ENCODE measurements around the gene VARS2.
"Not testable (repeated sequence)": the region's sequence is repeated elsewhere in the genome, so short reads cannot be mapped to it uniquely, and the experiment has no call there.

VARS2 gene

GRCh38 chr6:30898750-30899360, 15.2 kb upstream of the VARS2 start:
- DNase-seq (ENCODE audit: low spot score) = no peak

- no peak for DNase-seq (ENCODE audit: low spot score)
These were observed 13.1 kb upstream of the VARS2 start for GRCh38 chr6:30900863-30901417.

GRCh38 chr6:30901436-30901835, 12.6 kb upstream of the VARS2 start:
- no peak for DNase-seq (ENCODE audit: low spot score)

- not testable (repeated sequence) for DNase-seq (ENCODE audit: low spot score)
These were observed 11.8 kb upstream of the VARS2 start for GRCh38 chr6:30902196-30902595.

- DNase-seq (ENCODE audit: low spot score) = no peak
These were observed 11.3 kb upstream of the VARS2 start for GRCh38 chr6:30902709-30903108.

GRCh38 chr6:30903236-30903635, 10.8 kb upstream of the VARS2 start:
- no peak for DNase-seq (ENCODE audit: low spot score)

- DNase-seq (ENCODE audit: low spot score) = peak; percentile 29
These were observed 6.7 kb upstream of the VARS2 start for GRCh38 chr6:30907290-30907757.

- peak; percentile 98 for DNase-seq (ENCODE audit: low spot score)
These were observed 6.1 kb upstream of the VARS2 start, which contains the start of gene GTF2H4 for GRCh38 chr6:30907758-30908591. TSS of gene GTF2H4 (plus strand) at chr6:30908207.

GRCh38 chr6:30908700-30909099, 5.3 kb upstream of the VARS2 start:
- no peak for DNase-seq (ENCODE audit: low spot score)

- DNase-seq (ENCODE audit: low spot score) = not testable (repeated sequence)
These were observed 3.6 kb upstream of the VARS2 start for GRCh38 chr6:30910473-30910872.

GRCh38 chr6:30912746-30913520, 1.1 kb upstream of the VARS2 start:
- DNase-seq (ENCODE audit: low spot score) = no peak

- no peak for DNase-seq (ENCODE audit: low spot score)
These were observed 340 bp upstream of the VARS2 start for GRCh38 chr6:30913721-30914075.

GRCh38 chr6:30914854-30915590, 984 bp downstream of the VARS2 start:
- DNase-seq (ENCODE audit: low spot score) = no peak

- peak; percentile 54 for DNase-seq (ENCODE audit: low spot score)
These were observed 1.5 kb downstream of the VARS2 start for GRCh38 chr6:30915591-30915946.

GRCh38 chr6:30917041-30917440, 3.0 kb downstream of the VARS2 start:
- DNase-seq (ENCODE audit: low spot score) = no peak

GRCh38 chr6:30917487-30917886, 3.4 kb downstream of the VARS2 start:
- no peak for DNase-seq (ENCODE audit: low spot score)

- no peak for DNase-seq (ENCODE audit: low spot score)
These were observed 4.6 kb downstream of the VARS2 start for GRCh38 chr6:30918670-30919069.

GRCh38 chr6:30922447-30922852, 8.4 kb downstream of the VARS2 start:
- no peak for DNase-seq (ENCODE audit: low spot score)

GRCh38 chr6:30924040-30924627, 10.1 kb downstream of the VARS2 start:
- DNase-seq (ENCODE audit: low spot score) = not testable (repeated sequence)

- peak; percentile 24 for DNase-seq (ENCODE audit: low spot score)
These were observed 12.6 kb downstream of the VARS2 start for GRCh38 chr6:30926644-30927043.

GRCh38 chr6:30927080-30927479, 13.0 kb downstream of the VARS2 start:
- not testable (repeated sequence) for DNase-seq (ENCODE audit: low spot score)
